ENCODE data around the gene GID8.
"Not testable (repeated sequence)": the region's sequence is repeated elsewhere in the genome, so short reads cannot be mapped to it uniquely, and the experiment has no call there.

The GID8 gene

GRCh38 chr20:62923059-62923668, 14.8 kb upstream of the GID8 start:
- DNase-seq: not testable (repeated sequence)

- no peak for DNase-seq
These were observed 14.1 kb upstream of the GID8 start for GRCh38 chr20:62923669-62924441.

- DNase-seq: no peak
These were observed 13.4 kb upstream of the GID8 start for GRCh38 chr20:62924442-62925075.

- no peak for DNase-seq
These were observed 12.9 kb upstream of the GID8 start for GRCh38 chr20:62925076-62925419.

GRCh38 chr20:62925420-62926228, 12.3 kb upstream of the GID8 start:
- peak in 1 of 2 experiments; percentile 36 for DNase-seq

- DNase-seq: peak; percentile 82 to 95
These were observed 11.5 kb upstream of the GID8 start, which contains the start of gene DIDO1 for GRCh38 chr20:62926229-62927127. Gene DIDO1, minus strand, starts transcription at chr20:62926505.

- DNase-seq: no peak
These were observed 10.7 kb upstream of the GID8 start for GRCh38 chr20:62927128-62927705.

- no peak for DNase-seq
These were observed 9.6 kb upstream of the GID8 start for GRCh38 chr20:62928246-62928939.

GRCh38 chr20:62929051-62929538, 8.9 kb upstream of the GID8 start:
- DNase-seq: no peak

- no peak for DNase-seq
These were observed 6.5 kb upstream of the GID8 start for GRCh38 chr20:62931464-62931863.

- no peak for DNase-seq
These were observed 4.0 kb upstream of the GID8 start for GRCh38 chr20:62933966-62934365.

GRCh38 chr20:62935204-62935967, 2.6 kb upstream of the GID8 start:
- DNase-seq: no peak

GRCh38 chr20:62935968-62936585, 1.9 kb upstream of the GID8 start:
- no peak for DNase-seq

- peak; percentile 90 to 99 for DNase-seq
These were observed 461 bp upstream of the GID8 start for GRCh38 chr20:62937268-62938104.

- no peak for DNase-seq
These were observed 2.9 kb downstream of the GID8 start for GRCh38 chr20:62940875-62941274.

- no peak for DNase-seq
These were observed 3.8 kb downstream of the GID8 start for GRCh38 chr20:62941792-62942191.

- no peak for DNase-seq
These were observed 4.5 kb downstream of the GID8 start for GRCh38 chr20:62942456-62942855.

GRCh38 chr20:62943396-62943795, 5.4 kb downstream of the GID8 start:
- DNase-seq: no peak

GRCh38 chr20:62944184-62944583, 6.2 kb downstream of the GID8 start:
- DNase-seq: no peak
